Activated naive CD4-positive, alpha-beta T cell treated with anti-CD3 and anti-CD28 coated beads for 36 hours (primary cell): Measurements from ENCODE around the gene FMN2. TPM values are rescaled to one million over a fixed set of nuclear protein-coding genes. Genes with fewer than 3 reads are reported as not detected.

ENCODE experiments used
- CTCF ChIA-PET: fragments of 350-600 bp; sonication (Branson Sonifier 250); formaldehyde crosslinking; loops from one replicate; lab custom pipeline; 2021; ENCODE audit warnings: antibody characterized with exemption; lab: Charles Lee
- DNase-seq: peaks from one replicate; pipeline ENCODE4 v3.0.0-alpha.2; 2020
- H3K27ac Mint-ChIP-seq: one replicate; pipeline ENCODE4 v1.8.0; 2021; ENCODE audit warnings: mild to moderate bottlenecking, mixed read lengths
- H3K27me3 Mint-ChIP-seq: one replicate; pipeline ENCODE4 v1.8.0; 2021; ENCODE audit warnings: low read depth, mixed read lengths
- H3K36me3 Mint-ChIP-seq: one replicate; pipeline ENCODE4 v1.8.0; 2021; ENCODE audit warnings: low read depth, mixed read lengths
- H3K4me1 Mint-ChIP-seq: one replicate; pipeline ENCODE4 v1.8.0; 2021; ENCODE audit warnings: low read depth, mixed read lengths
- H3K4me3 Mint-ChIP-seq: one replicate; pipeline ENCODE4 v1.8.0; 2021; ENCODE audit warnings: mild to moderate bottlenecking, moderate library complexity, mixed read lengths
- H3K9me3 Mint-ChIP-seq: one replicate; pipeline ENCODE4 v1.8.0; 2021; ENCODE audit warnings: mixed read lengths
- intact Hi-C: fragments of 100-400 bp; cut with micrococcal nuclease; formaldehyde crosslinking; loops from one replicate; pipeline ENCODE4 v1.15.1; 2023
- total RNA-seq, 2 experiments: library from RNA; stranded (reverse); gene quantifications; one replicate each; pipeline ENCODE4 v1.2.3, GENCODE V29; 2021

FMN2 gene
- total RNA-seq, 2 experiments from 2014 or later: not detected

- no peak for DNase-seq
- CTCF ChIA-PET: no interaction called here
- Mint-ChIP-seq H3K27ac (no peak overlapping the region), H3K4me3 (no peak overlapping the region), H3K36me3 (no peaks in the 10 kb centered on the region), H3K4me1 (no peaks in the 10 kb centered on the region), H3K9me3 (no peaks in the 10 kb centered on the region), H3K27me3 (peaks cover 2% of the 10 kb centered on the region)
- intact Hi-C loops: no loop called here
Observed at GRCh38 chr1:240503558-240503957, 411.9 kb downstream of the FMN2 start.

GRCh38 chr1:240506176-240506575, 414.5 kb downstream of the FMN2 start:
- intact Hi-C loops: no loop called here
- no peaks in the 10 kb centered on the region for H3K4me1 Mint-ChIP-seq
- peaks cover 2% of the 10 kb centered on the region for H3K27me3 Mint-ChIP-seq
- no peak for DNase-seq
- no peak overlapping the region for H3K27ac Mint-ChIP-seq
- CTCF ChIA-PET: no interaction called here
- no peaks in the 10 kb centered on the region for H3K9me3 Mint-ChIP-seq
- H3K36me3 Mint-ChIP-seq: no peaks in the 10 kb centered on the region
- H3K4me3 Mint-ChIP-seq: no peak overlapping the region

DNA sequence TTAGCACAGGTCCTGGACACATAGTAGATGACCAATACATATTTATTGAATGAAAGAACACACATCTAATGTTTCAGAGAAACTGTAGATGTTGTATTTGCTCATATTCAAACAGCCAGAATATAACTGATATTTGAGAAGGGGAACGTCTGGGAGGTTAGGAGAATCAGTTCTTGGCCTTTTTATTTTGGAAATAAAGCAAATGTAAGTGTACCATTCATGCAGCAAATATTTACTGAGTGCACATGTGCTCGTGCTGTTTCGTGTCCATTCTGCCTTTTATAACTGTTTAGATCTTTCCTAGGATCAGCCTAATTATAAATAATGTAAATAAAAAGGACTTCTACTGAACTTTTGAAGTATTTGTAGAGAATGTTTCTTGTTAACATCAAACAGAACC, 416.5 kb downstream of the FMN2 start:
- intact Hi-C loops: no loop called here
- DNase-seq: no peak
- H3K9me3 Mint-ChIP-seq: no peaks in the 10 kb centered on the region
- CTCF ChIA-PET: no interaction called here
- H3K4me1 Mint-ChIP-seq: no peaks in the 10 kb centered on the region
- H3K27ac Mint-ChIP-seq: no peak overlapping the region
- no peaks in the 10 kb centered on the region for H3K36me3 Mint-ChIP-seq
- H3K27me3 Mint-ChIP-seq: peaks cover 2% of the 10 kb centered on the region
- no peak overlapping the region for H3K4me3 Mint-ChIP-seq

DNA sequence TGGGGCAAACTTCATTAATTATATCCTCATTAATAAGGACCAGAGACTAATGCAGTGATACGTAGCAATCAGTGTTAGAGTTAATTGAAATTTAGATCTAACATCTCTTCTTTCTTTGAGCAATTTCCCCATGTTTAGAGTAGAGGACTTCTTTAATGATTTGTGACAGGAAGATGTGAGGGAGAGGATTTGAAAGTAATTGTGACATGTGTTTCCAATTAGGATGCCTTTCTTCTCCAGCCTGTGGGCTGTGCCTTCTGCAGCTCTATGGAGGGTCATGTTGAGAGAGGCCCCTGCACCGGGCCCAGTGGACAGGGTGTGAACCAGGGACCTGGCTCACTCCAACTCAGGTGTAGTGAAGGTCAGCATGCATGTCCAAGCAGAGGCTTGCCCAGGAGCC, 417.3 kb downstream of the FMN2 start:
- H3K27ac Mint-ChIP-seq: no peak overlapping the region
- H3K4me3 Mint-ChIP-seq: no peak overlapping the region
- no peaks in the 10 kb centered on the region for H3K9me3 Mint-ChIP-seq
- DNase-seq: no peak
- H3K4me1 Mint-ChIP-seq: no peaks in the 10 kb centered on the region
- H3K36me3 Mint-ChIP-seq: no peaks in the 10 kb centered on the region
- intact Hi-C loops: no loop called here
- CTCF ChIA-PET: no interaction called here
- peaks cover 2% of the 10 kb centered on the region for H3K27me3 Mint-ChIP-seq

DNA sequence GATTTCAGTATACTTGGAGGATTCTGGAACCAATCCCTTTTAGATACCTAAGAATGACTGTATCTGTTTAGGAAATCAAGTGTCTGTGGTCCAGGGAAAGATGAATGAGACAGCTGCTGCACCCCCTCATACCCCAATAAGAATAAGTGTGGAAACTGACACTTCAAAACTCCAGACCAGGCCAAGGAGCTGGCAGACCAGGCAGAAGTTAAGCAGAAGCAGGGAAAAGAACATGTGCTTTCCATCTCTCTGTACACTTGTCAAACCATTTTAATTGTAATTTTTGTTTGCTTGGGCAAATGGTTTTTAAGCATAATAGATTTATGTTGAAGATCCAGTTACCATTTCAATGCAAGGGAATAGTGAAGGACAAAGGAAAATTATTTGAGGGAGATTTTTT, 420.1 kb downstream of the FMN2 start:
- intact Hi-C loops: no loop called here
- Mint-ChIP-seq H3K36me3 (no peaks in the 10 kb centered on the region), H3K27ac (no peak overlapping the region), H3K27me3 (peaks cover 2% of the 10 kb centered on the region), H3K4me3 (no peak overlapping the region), H3K4me1 (no peaks in the 10 kb centered on the region), H3K9me3 (no peaks in the 10 kb centered on the region)
- DNase-seq: no peak
- CTCF ChIA-PET: no interaction called here

- H3K36me3 Mint-ChIP-seq: no peaks in the 10 kb centered on the region
- H3K9me3 Mint-ChIP-seq: no peaks in the 10 kb centered on the region
- CTCF ChIA-PET: interaction anchor here (0.6 kb wide), 1 partner anchor 23 kb away, joined by 3 read pairs; no protein-coding TSS in a partner anchor
- intact Hi-C loops: no loop called here
- no peaks in the 10 kb centered on the region for H3K4me1 Mint-ChIP-seq
- DNase-seq: no peak
- H3K27me3 Mint-ChIP-seq: no peaks in the 10 kb centered on the region
- H3K27ac Mint-ChIP-seq: no peak overlapping the region
- H3K4me3 Mint-ChIP-seq: no peak overlapping the region
Observed at GRCh38 chr1:240515505-240515904, 423.8 kb downstream of the FMN2 start.

DNA sequence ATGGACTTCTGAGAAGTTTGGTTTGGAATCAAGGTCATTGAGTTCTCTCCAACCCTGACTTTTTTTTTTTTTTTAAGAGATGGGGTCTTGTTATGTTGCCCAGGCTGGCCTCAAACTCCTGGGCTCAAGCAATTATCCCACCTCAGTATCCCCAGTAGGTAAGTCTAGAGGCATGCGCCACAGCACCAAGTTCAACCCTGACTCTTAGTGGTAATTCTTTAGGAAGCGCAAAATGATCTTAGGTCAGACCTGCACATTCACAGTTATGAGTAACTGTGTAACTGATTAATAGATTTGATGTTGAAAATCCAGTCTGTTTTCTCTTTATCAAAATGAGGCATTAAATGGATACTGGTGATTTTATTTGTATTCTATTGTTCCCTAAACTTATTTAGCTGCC, 424.4 kb downstream of the FMN2 start:
- Mint-ChIP-seq H3K4me3 (no peak overlapping the region), H3K36me3 (no peaks in the 10 kb centered on the region), H3K27ac (no peak overlapping the region), H3K27me3 (no peaks in the 10 kb centered on the region), H3K9me3 (no peaks in the 10 kb centered on the region), H3K4me1 (no peaks in the 10 kb centered on the region)
- intact Hi-C loops: no loop called here
- CTCF ChIA-PET: interaction anchor here (0.6 kb wide), 1 partner anchor 23 kb away, joined by 3 read pairs; no protein-coding TSS in a partner anchor
- no peak for DNase-seq

GRCh38 chr1:240517891-240518290, 426.2 kb downstream of the FMN2 start:
- CTCF ChIA-PET: no interaction called here
- Mint-ChIP-seq H3K4me3 (no peak overlapping the region), H3K9me3 (no peaks in the 10 kb centered on the region), H3K27me3 (no peaks in the 10 kb centered on the region), H3K36me3 (no peaks in the 10 kb centered on the region), H3K27ac (no peak overlapping the region), H3K4me1 (no peaks in the 10 kb centered on the region)
- no peak for DNase-seq
- intact Hi-C loops: no loop called here

- intact Hi-C loops: no loop called here
- Mint-ChIP-seq H3K9me3 (no peaks in the 10 kb centered on the region), H3K4me1 (no peaks in the 10 kb centered on the region), H3K27ac (no peak overlapping the region), H3K27me3 (no peaks in the 10 kb centered on the region), H3K36me3 (no peaks in the 10 kb centered on the region), H3K4me3 (no peak overlapping the region)
- CTCF ChIA-PET: interaction anchor here (0.9 kb wide), 1 partner anchor 13 kb away, joined by 3 read pairs; no protein-coding TSS in a partner anchor
- no peak for DNase-seq
Observed at GRCh38 chr1:240522122-240522822, 430.6 kb downstream of the FMN2 start.

- intact Hi-C loops: no loop called here
- H3K27me3 Mint-ChIP-seq: no peaks in the 10 kb centered on the region
- CTCF ChIA-PET: interaction anchor here (1.5 kb wide), 1 partner anchor 15 kb away, joined by 3 read pairs; no protein-coding TSS in a partner anchor
- no peak overlapping the region for H3K27ac Mint-ChIP-seq
- H3K36me3 Mint-ChIP-seq: no peaks in the 10 kb centered on the region
- no peak for DNase-seq
- no peaks in the 10 kb centered on the region for H3K9me3 Mint-ChIP-seq
- no peak overlapping the region for H3K4me3 Mint-ChIP-seq
- H3K4me1 Mint-ChIP-seq: no peaks in the 10 kb centered on the region
Observed at GRCh38 chr1:240524356-240525069, 432.8 kb downstream of the FMN2 start.
